ENCODE results near the gene IGSF21.

The IGSF21 gene

DNA sequence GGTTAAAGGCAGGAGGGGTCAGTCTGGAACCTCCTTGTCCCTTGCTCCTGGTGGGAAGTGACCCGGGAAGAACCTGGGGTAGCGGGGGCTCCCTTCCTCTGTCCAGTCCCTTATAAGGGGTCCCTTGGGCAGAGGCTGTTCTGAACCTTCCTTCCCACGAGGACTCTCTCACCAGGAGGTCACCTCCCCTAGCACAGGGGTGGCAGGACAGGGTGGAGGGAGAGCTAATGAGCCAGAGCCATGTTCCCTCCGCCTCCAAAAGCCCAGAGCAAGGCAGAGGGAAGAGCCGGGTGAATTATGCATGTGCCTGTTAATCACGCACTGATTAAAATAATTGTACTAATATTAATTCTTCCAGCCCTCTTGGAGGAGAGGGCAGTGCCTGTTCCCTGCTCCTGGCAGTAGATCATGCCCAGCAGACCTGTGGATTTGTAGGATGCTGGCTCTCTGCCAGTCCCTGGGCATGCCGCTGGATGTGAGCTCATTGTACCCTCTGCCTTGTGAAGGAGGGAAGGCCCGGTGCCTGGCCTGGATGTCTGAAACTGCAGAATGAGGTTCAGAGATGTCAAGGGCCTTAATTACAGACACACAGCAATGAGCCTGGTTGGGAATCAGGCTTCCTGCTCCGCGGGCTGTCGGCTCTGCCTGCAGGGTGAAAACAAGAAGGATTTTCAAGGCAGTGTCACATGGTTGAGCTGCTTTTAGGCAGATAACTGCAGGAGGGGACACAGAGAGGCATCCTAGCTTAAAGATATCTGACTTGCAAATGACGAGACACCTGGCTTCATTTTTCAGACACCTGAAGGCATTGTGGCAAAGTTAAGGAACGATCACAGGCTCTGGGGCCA lies 68.2 kb downstream of the IGSF21 start:
- DNase-seq (ENCODE audit: low read depth, low spot score) = no peak

- no peak for DNase-seq (ENCODE audit: low read depth, low spot score)
Measured at GRCh38 chr1:18176619-18177018, 69.0 kb downstream of the IGSF21 start.

DNA sequence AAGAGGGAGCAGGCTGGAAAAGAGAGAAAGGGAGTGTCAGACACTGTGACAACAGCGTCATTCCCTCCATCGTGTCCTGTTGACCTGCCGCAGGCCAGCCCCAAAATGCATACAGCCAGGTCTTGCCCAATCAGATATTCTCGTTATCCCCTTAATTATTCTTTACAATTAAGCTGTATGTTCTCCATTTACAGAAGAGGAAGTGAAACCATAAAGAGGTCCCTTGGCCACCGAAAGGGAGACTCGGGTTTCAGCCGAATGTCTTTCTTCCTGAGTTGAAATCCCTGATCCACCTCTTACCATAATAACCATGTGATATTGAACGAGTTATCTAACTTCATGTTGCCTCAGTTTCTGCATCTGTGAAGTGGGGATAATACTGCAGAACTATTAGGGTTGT lies 70.5 kb downstream of the IGSF21 start:
- DNase-seq (ENCODE audit: low read depth, low spot score) = no peak

- DNase-seq (ENCODE audit: low read depth, low spot score) = no peak
Measured at GRCh38 chr1:18179009-18179408, 71.4 kb downstream of the IGSF21 start.

GRCh38 chr1:18182398-18183160 lies 75.0 kb downstream of the IGSF21 start:
- DNase-seq (ENCODE audit: low read depth, low spot score) = no peak

DNA sequence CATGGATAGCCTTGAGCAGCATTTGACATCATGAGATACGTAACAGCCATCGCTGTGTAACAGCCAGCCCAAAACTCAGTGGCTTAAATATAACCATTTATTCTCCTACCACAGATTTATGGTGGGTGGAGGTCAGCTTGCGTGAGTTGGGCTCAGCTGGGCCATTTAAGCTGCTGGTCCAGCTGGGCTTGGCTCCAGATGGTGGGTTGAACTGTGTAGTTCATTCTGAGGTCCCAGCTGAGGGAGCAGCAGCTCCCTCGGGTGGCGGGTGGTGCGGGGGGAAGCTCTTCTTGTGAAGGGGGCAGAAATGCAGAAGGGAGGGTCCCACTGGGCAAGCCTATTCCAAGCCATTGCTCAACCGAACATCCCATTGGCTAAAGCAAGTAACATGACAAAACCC lies 75.9 kb downstream of the IGSF21 start:
- no peak for DNase-seq (ENCODE audit: low read depth, low spot score)

- DNase-seq (ENCODE audit: low read depth, low spot score) = no peak
Measured at GRCh38 chr1:18187054-18187453, 79.5 kb downstream of the IGSF21 start.

- DNase-seq (ENCODE audit: low read depth, low spot score) = no peak
Measured at GRCh38 chr1:18188820-18189517, 81.4 kb downstream of the IGSF21 start.

- DNase-seq (ENCODE audit: low read depth, low spot score) = no peak
Measured at GRCh38 chr1:18190598-18190997, 83.0 kb downstream of the IGSF21 start.

- DNase-seq (ENCODE audit: low read depth, low spot score) = no peak
Measured at GRCh38 chr1:18191037-18191436, 83.4 kb downstream of the IGSF21 start.

- no peak for DNase-seq (ENCODE audit: low read depth, low spot score)
Measured at GRCh38 chr1:18191481-18192155, 84.0 kb downstream of the IGSF21 start.

DNA sequence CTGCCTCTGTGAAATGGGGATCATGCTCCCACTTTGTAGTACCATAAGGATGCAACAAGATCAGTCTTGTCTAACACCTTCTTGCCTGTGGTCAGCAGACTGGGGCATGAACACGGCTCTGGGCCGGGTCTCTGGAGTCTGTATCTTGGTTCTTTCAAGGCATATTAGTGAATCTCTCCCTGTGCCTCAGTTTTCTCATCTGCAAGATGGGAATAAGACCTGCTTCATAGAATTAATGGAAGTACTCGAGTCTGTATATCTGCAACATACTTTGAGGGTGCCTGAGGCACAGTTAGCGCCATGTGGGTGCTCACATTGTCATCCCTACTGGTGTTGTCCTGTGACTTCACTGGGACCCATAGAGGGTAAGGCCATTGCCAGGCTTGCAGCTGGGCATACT lies 84.6 kb downstream of the IGSF21 start:
- DNase-seq (ENCODE audit: low read depth, low spot score) = no peak

DNA sequence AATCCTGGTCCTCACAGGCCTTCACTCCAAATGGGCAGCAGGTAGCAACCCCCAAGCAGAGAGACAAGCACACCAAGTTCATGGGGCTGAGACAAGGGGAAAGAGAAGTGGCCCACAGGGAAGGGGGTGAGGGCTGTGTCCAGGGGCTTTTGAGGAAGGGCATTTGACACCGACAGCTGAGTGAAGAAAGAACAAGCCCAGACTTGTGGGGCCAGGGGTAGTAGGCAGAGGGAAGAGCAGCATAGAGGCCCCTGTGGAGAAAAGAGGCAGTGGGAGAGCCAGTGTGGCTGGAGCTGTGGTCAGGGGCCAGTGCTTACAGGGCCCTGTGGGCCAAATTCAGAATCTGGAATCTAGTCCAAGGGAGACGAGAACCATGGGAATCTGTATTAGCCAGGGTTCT lies 85.4 kb downstream of the IGSF21 start:
- DNase-seq (ENCODE audit: low read depth, low spot score) = no peak

GRCh38 chr1:18197299-18197698 lies 89.7 kb downstream of the IGSF21 start:
- no peak for DNase-seq (ENCODE audit: low read depth, low spot score)

GRCh38 chr1:18198260-18198659 lies 90.7 kb downstream of the IGSF21 start:
- DNase-seq (ENCODE audit: low read depth, low spot score) = no peak

DNA sequence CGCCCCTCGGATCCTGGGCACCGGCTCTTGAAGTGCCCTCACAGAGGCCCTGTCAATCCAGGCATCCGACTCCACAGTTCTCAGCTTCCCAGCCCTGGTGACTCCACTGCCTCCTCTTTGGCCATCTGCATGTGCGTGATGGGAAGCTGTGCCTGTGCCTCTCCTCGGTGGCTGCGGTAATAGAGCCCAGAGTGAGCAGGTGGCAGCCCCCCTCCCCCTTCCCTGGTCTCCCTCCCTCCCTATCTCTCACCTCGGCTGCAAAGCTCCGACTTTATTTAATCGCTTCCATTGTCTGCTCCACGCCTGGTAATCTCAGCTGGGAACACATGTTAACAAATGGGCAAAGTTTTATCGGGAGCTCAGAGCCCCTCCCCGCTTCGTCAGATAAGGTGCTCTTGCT lies 91.9 kb downstream of the IGSF21 start:
- no peak for DNase-seq (ENCODE audit: low read depth, low spot score)

GRCh38 chr1:18200136-18200717 lies 92.6 kb downstream of the IGSF21 start:
- DNase-seq (ENCODE audit: low read depth, low spot score) = no peak

DNA sequence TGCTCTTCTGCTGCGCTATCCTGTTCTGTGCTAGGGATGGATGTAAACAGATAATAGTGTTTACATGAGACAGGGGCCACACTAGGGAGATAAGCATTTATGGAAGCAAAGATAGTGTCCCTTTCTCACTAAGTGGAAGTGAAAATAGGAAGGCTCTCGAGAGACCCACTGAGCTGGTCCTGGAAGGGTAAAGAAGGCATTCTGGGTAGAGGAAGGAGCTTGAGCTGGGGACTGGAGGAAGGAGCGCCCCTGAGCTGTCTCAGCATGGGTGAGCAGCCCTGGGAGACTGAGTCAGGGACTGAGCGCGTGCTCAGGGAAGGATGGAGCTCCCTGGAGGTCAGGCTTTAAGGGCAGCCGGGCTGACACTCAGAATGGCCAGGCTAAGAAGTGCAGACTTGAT lies 93.3 kb downstream of the IGSF21 start:
- no peak for DNase-seq (ENCODE audit: low read depth, low spot score)

GRCh38 chr1:18201997-18202719 lies 94.6 kb downstream of the IGSF21 start:
- no peak for DNase-seq (ENCODE audit: low read depth, low spot score)

DNA sequence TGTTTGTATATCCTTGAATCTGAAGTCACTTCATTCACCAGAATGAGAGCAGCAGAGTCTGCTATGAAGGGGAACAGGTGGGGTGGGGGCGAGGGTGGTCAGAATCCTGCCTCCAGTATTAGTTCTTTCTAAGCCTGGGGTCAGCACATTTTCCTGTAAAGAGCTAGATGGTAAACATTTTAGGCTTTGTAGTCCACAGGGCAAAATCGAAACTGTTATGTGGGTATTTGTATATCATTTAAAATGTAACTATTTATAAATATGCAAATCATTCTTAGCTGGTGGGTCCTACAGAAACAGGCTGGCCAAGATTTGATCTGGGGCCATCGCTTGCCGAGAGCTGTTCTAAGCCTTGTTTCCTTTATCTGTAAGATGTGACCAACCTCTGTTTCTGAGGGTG lies 96.0 kb downstream of the IGSF21 start:
- no peak for DNase-seq (ENCODE audit: low read depth, low spot score)

- no peak for DNase-seq (ENCODE audit: low read depth, low spot score)
Measured at GRCh38 chr1:18204575-18204974, 97.0 kb downstream of the IGSF21 start.
